Upper lobe of right lung (tissue), 1 donor: ENCODE results near the gene RFC5. TPM values are rescaled to one million over a fixed set of nuclear protein-coding genes. Genes with fewer than 3 reads are reported as not detected.

Source experiments
- ATAC-seq: fragments of 200-7000 bp; cut with Tn5 transposase; one replicate; pipeline ENCODE4 v1.9.1; 2020; ENCODE audit warnings: mild to moderate bottlenecking, moderate library complexity
- DNase-seq: peaks from one replicate; pipeline ENCODE4 v3.0.0-alpha.2; 2020
- H3K27ac ChIP-seq: fragments of 200-600 bp; one replicate; pipeline ENCODE4 v1.8.0; 2022
- H3K27me3 ChIP-seq: fragments of 200-600 bp; one replicate; pipeline ENCODE4 v1.8.0; 2022; ENCODE audit warnings: mild to moderate bottlenecking
- H3K36me3 ChIP-seq: fragments of 200-600 bp; one replicate; pipeline ENCODE4 v1.8.0; 2022
- H3K4me1 ChIP-seq: fragments of 200-600 bp; one replicate; pipeline ENCODE4 v1.8.0; 2022
- H3K4me3 ChIP-seq: fragments of 200-600 bp; one replicate; pipeline ENCODE4 v1.8.0; 2022; ENCODE audit warnings: mild to moderate bottlenecking
- H3K9me3 ChIP-seq: fragments of 200-600 bp; one replicate; pipeline ENCODE4 v1.8.0; 2022
- intact Hi-C: fragments of 100-400 bp; cut with DNase I; formaldehyde crosslinking; loops from one replicate; pipeline ENCODE4 v1.11.0; 2022
- total RNA-seq: library from RNA; stranded (reverse); fragmentation: NEBNext Ultra II Directional; extraction: Animal tissue kit (Norgen Biotek cat#: 25700); gene quantifications from one replicate; pipeline ENCODE4 v1.2.1, GENCODE V29; 2021
- TF ChIP-seq, protein P1 (sequence below): fragments of 200-600 bp; IDR thresholded peaks from one replicate; pipeline ENCODE4 v1.8.0; 2022; ENCODE audit warnings: antibody characterized with exemption
- donor health status: DM: no; HTN: yes; CAD: no; lungs with severe emphysema.

Gene RFC5
- total RNA-seq, 1 donor from 2014 or later, result 8.0 TPM

- Histone ChIP-seq H3K4me3 (no peak overlapping the region), H3K27me3 (no peaks in the 10 kb centered on the region), H3K9me3 (no peaks in the 10 kb centered on the region), H3K4me1 (peaks cover 8% of the 10 kb centered on the region), H3K27ac (no peak overlapping the region), H3K36me3 (peaks cover 100% of the 10 kb centered on the region)
- intact Hi-C loops, result no loop called here
- TF ChIP-seq, protein P1, sequence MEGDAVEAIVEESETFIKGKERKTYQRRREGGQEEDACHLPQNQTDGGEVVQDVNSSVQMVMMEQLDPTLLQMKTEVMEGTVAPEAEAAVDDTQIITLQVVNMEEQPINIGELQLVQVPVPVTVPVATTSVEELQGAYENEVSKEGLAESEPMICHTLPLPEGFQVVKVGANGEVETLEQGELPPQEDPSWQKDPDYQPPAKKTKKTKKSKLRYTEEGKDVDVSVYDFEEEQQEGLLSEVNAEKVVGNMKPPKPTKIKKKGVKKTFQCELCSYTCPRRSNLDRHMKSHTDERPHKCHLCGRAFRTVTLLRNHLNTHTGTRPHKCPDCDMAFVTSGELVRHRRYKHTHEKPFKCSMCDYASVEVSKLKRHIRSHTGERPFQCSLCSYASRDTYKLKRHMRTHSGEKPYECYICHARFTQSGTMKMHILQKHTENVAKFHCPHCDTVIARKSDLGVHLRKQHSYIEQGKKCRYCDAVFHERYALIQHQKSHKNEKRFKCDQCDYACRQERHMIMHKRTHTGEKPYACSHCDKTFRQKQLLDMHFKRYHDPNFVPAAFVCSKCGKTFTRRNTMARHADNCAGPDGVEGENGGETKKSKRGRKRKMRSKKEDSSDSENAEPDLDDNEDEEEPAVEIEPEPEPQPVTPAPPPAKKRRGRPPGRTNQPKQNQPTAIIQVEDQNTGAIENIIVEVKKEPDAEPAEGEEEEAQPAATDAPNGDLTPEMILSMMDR, result peak; percentile 26
- DNase-seq (no peak), ATAC-seq (peak; percentile 60)
Measured at GRCh38 chr12:118034429-118035189, 18.1 kb downstream of the RFC5 start.

DNA sequence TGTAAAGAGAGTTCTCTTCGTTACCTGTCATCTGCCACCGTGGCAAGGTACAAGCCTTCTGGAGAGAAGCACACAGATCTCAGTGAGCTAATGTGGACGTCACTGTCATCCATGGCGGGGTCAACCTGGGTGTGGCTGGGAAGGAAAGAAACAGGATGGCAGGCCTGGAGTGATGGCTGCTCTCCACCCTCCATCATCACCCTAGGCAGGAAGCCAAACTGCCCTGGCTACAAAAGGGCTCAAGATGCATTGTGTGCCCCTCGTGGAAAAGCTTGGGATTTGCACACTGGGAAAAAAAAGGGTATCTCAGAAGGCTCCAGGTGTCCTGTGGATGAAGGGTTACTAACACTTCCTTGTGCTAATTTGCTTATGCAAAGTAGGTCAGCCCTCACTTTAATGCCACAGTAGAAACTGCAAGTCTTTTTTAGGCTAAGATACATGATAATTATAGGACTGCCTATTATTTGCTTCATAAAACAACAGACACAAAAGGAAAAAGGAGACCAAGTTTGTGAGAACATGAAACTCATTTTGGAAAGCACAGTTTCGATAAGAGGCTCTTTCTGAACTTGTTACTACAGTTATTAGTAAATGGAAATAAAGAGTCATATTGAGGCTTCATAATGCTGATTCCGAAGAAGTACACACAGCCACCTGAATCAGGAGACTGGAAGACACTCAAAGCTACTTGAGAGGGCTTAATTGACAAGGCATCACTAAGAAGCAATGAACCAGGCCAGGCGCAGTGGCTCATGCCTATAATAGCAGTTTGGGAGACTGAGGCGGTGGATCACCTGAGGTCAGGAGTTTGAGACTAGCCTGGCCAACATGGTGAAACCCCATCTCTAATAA, 18.9 kb downstream of the RFC5 start:
- DNase-seq (no peak), ATAC-seq (no peak)
- Histone ChIP-seq H3K4me3 (no peak overlapping the region), H3K27ac (no peak overlapping the region), H3K9me3 (no peaks in the 10 kb centered on the region), H3K4me1 (peaks cover 8% of the 10 kb centered on the region), H3K27me3 (no peaks in the 10 kb centered on the region), H3K36me3 (peaks cover 100% of the 10 kb centered on the region)
- intact Hi-C loops, result no loop called here
- TF ChIP-seq, protein P1, result no peak

DNA sequence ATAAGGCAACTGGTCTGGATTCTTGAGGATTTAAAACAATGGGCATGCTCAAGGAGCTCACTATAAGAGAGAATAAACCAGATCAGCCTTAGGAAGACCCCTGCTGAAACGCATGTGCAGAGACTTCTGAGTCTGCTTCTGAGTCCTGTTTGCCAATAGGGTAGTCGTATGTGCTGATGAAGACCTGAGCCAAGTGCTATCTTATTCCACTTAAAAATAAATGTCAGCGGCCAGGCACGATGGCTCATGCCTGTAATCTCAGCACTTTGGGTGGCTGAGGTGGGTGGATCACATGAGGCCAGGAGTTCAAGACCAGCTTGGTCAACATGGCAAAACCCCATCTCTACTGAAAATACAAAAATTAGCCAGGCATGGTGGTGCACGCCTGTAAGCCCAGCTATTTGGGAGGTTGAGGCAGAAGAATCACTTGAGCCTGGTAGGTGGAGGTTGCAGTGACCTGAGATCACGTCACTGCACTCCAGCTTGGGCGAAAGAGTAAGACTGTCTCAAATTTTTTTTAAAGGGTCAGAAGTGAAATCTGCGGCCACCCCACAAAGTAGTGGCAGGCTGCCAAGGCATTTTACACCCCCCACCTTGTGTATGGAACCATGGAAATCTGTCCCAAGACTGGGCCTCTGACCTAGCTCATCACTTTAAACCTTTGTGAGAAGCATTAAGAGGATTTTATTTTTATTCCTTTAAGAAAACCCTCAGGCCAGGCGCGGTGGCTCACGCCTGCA, 20.3 kb downstream of the RFC5 start:
- ATAC-seq (no peak), DNase-seq (no peak)
- TF ChIP-seq, protein P1, result no peak
- Histone ChIP-seq H3K36me3 (peaks cover 100% of the 10 kb centered on the region), H3K4me1 (peaks cover 8% of the 10 kb centered on the region), H3K4me3 (no peak overlapping the region), H3K9me3 (no peaks in the 10 kb centered on the region), H3K27ac (no peak overlapping the region), H3K27me3 (no peaks in the 10 kb centered on the region)
- intact Hi-C loops, result no loop called here

DNA sequence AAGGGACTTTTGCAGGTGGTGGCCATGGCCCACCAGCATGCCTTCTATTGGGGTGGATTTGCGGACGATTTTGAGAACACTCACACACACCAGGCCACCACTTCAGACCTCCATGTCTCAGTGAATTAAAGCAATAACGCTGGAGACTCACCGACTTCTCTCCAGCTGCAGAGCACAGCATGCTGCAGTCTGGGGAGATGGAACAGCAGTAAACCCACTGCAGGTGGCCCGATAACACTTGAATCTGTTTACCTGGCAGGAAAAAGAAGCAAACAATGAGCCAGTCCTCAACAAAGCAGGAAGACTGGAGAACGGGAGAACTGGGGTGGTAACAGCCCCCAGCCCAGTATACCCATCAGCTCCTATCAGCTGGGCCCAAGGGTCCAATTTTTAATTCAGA, 21.6 kb downstream of the RFC5 start:
- ATAC-seq, result no peak
- intact Hi-C loops, result no loop called here

GRCh38 chr12:118042091-118042490, 25.6 kb downstream of the RFC5 start:
- TF ChIP-seq, protein P1, result no peak
- no peak overlapping the region for H3K27ac ChIP-seq
- H3K4me1 ChIP-seq, result no peaks in the 10 kb centered on the region
- H3K27me3 ChIP-seq, result no peaks in the 10 kb centered on the region
- ATAC-seq (no peak), DNase-seq (no peak)
- H3K4me3 ChIP-seq, result no peak overlapping the region
- H3K36me3 ChIP-seq, result peaks cover 89% of the 10 kb centered on the region
- intact Hi-C loops, result no loop called here
- no peaks in the 10 kb centered on the region for H3K9me3 ChIP-seq

More for the DNA sequence above, 21.6 kb downstream of the RFC5 start:
- no peaks in the 10 kb centered on the region for H3K27me3 ChIP-seq
- H3K36me3 ChIP-seq, result peaks cover 100% of the 10 kb centered on the region
- no peak overlapping the region for H3K4me3 ChIP-seq
- peaks cover 8% of the 10 kb centered on the region for H3K4me1 ChIP-seq
- no peaks in the 10 kb centered on the region for H3K9me3 ChIP-seq
- TF ChIP-seq, protein P1, result no peak
- no peak for DNase-seq
- H3K27ac ChIP-seq, result no peak overlapping the region
